ENCODE results near the gene LSM10.

Gene LSM10

DNA sequence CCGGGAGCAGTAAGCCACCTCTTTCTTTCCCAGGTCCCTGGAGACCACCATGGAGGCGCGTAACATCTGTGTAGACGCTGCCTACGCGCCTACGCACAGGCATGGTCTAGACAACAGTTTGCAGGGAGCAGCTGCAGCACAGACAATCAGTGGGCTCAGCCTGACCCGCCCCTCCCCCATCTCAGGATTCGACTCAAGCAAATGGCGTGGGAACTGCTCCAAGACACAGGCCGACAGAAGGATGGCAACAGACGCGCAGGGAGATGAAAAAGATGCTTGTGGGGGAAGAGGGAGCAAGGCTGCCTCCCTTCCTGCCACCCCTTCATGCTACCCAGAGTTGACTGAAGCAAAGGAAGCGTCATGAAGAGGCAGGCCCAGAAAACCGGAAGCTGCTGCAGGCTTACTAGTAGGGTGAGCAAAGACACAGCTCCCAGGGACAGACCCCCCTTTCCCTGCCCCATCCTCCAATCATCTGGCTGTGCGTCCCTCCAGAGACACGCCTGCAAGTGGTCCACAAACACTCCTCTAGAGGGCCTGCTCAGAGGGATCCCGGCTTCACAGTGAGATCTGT lies 31.5 kb downstream of the LSM10 start:
- H3K4me3 ChIP-seq (replicated peaks; ENCODE audit: low read depth, low read length) = no peak overlapping the region
- peak; percentile 80 for DNase-seq (ENCODE audit: low read depth)
- TF ChIP-seq CTCF (IDR thresholded peaks at IDR 0.05; ENCODE audit: low read length, missing control alignments) = peak; percentile 16

GRCh38 chr1:36365381-36365780 lies 32.3 kb downstream of the LSM10 start:
- no peak overlapping the region for H3K4me3 ChIP-seq (replicated peaks; ENCODE audit: low read depth, low read length)
- peak; percentile 57 for DNase-seq (ENCODE audit: low read depth)
- TF ChIP-seq CTCF (IDR thresholded peaks at IDR 0.05; ENCODE audit: low read length, missing control alignments) = no peak

GRCh38 chr1:36359911-36360550 lies 37.7 kb downstream of the LSM10 start:
- DNase-seq (ENCODE audit: low read depth) = no peak
- no peak overlapping the region for H3K4me3 ChIP-seq (replicated peaks; ENCODE audit: low read depth, low read length)
- no peak for TF ChIP-seq CTCF (IDR thresholded peaks at IDR 0.05; ENCODE audit: low read length, missing control alignments)

- no peak for DNase-seq (ENCODE audit: low read depth)
- no peak overlapping the region for H3K4me3 ChIP-seq (replicated peaks; ENCODE audit: low read depth, low read length)
- no peak for TF ChIP-seq CTCF (IDR thresholded peaks at IDR 0.05; ENCODE audit: low read length, missing control alignments)
Measured at GRCh38 chr1:36359383-36359782, 38.3 kb downstream of the LSM10 start.

DNA sequence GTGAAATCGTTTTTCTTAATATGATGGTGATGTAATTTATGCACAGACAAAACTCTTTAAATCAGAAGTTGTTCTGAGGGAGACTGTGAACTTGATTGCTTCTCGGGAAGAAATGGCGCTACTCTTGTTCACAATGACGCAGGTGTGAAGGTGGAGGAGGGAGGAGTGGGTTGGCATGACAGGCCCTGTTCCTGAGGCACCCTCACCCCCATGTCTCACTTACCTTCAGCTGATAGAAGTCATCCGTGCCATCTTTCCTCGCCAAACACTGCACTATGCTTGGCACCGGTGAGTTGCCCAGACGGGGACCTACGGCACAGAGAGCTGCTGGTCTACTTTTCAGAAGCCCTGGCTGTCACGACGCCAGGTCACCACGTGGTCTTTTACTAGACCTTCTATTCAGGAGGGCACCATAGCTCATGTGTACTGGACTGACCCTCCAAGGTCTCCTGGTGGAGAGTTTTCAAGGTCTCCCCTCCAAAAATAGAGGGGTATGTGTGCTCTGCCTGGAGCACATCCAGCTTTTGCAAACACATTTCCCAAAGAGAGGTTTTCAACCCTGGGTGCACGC lies 39.1 kb downstream of the LSM10 start:
- no peak for DNase-seq (ENCODE audit: low read depth)
- H3K4me3 ChIP-seq (replicated peaks; ENCODE audit: low read depth, low read length) = no peak overlapping the region
- TF ChIP-seq CTCF (IDR thresholded peaks at IDR 0.05; ENCODE audit: low read length, missing control alignments) = no peak

GRCh38 chr1:36355811-36356210 lies 41.9 kb downstream of the LSM10 start:
- H3K4me3 ChIP-seq (replicated peaks; ENCODE audit: low read depth, low read length) = no peak overlapping the region
- DNase-seq (ENCODE audit: low read depth) = no peak
- no peak for TF ChIP-seq CTCF (IDR thresholded peaks at IDR 0.05; ENCODE audit: low read length, missing control alignments)

DNA sequence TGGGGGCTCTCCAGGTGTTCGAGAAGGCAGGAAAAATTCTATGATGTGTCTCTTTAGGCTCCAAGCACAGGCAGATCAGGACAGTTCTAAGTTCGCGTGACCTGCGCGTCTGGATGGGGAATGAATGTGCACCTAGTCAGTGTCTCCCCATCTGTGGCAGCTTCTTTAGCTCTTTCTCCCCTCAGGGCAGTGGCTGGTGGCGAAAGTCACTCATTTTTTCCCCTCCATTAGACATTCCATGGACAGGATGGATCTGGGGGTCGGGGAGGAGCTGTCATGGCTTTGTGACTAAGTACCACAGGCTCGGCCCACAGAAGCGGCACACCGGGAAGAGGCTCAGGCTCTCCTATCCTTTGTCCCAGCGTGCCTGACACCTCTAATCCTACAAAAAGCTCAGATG lies 43.2 kb downstream of the LSM10 start:
- no peak for DNase-seq (ENCODE audit: low read depth)
- H3K4me3 ChIP-seq (replicated peaks; ENCODE audit: low read depth, low read length) = no peak overlapping the region
- no peak for TF ChIP-seq CTCF (IDR thresholded peaks at IDR 0.05; ENCODE audit: low read length, missing control alignments)

Data from fibroblast of pulmonary artery (primary cell).